K562 (cell line): Measurements from ENCODE around the gene PPP1R14C. TPM values are rescaled to one million over a fixed set of nuclear protein-coding genes. Genes with fewer than 3 reads are reported as not detected.

Experiments used
- ATAC-seq: fragments of 200-7000 bp; cut with Tn5 transposase; 3 replicates; pipeline ENCODE4 v1.9.1; 2020; ENCODE audit warnings: moderate library complexity
- BruUV-seq: library from RNA; stranded (reverse); fragments of 400-500 nt; replicated peaks from 2 replicates; lab custom pipeline; 2021; lab: Mats Ljungman, UMichigan
- CTCF ChIA-PET: fragments of 300-600 bp; formaldehyde crosslinking; extraction: SDS; loops from one replicate; lab custom pipeline; 2021; ENCODE audit warnings: low intra/inter-chr PET ratio; lab: Yijun Ruan, JAX
- POLR2A ChIA-PET: fragments of 300-600, 350-650 bp; sonication (Branson Sonifier 250); formaldehyde crosslinking; extraction: SDS; loops from one replicate; lab custom pipeline; 2021; ENCODE audit warnings: antibody characterized with exemption, inconsistent platforms; lab: Yijun Ruan, JAX
- DNase-seq, 4 experiments: peaks; one replicate each; pipeline versions ENCODE4 v3.0.0 to v3.0.0-alpha.2; 2011 to 2018; ENCODE audit warnings: low spot score in 3 of 4, mixed read lengths in 3 of 4; ENCODE audit errors: extremely low read depth in 1 of 4
- FAIRE-seq: peaks from 2 replicates; lab custom pipeline; 2011; peaks lifted over from hg19 to GRCh38; lab: Jason Lieb, UNC
- H2AFZ ChIP-seq: 2 replicates; pipeline ENCODE4 v1.6.0; 2011; ENCODE audit warnings: low read depth, low read length, control low read depth, inconsistent platforms
- H3K27ac ChIP-seq: fragments of 200-600 bp; 3 replicates; pipeline ENCODE4 v1.8.0; 2011; ENCODE audit warnings: low read depth, mild to moderate bottlenecking, control low read depth, inconsistent platforms, low read length, moderate library complexity, mixed read lengths; ENCODE audit errors: extremely low read depth
- H3K27me3 ChIP-seq, 2 experiments: fragments of 300-600 bp in 1 of 2; 2 replicates in 1 of 2; 3 replicates in 1 of 2; pipeline versions ENCODE4 v1.6.0 to v1.8.0; 2011; ENCODE audit warnings: inconsistent platforms in 2 of 2, low read length in 2 of 2, mild to moderate bottlenecking in 1 of 2, mixed read lengths in 1 of 2, moderate library complexity in 1 of 2; ENCODE audit not compliant: control insufficient read depth in 2 of 2, insufficient read depth in 2 of 2
- H3K36me3 ChIP-seq: fragments of 300-600 bp; 3 replicates; pipeline ENCODE4 v1.8.0; 2011; ENCODE audit warnings: mild to moderate bottlenecking, low read length, inconsistent platforms; ENCODE audit not compliant: control insufficient read depth, insufficient read depth
- H3K4me1 ChIP-seq, 2 experiments: fragments of 200-600 bp in 1 of 2; replicated peaks in 1 of 2; 2 replicates in 1 of 2; 3 replicates in 1 of 2; pipeline versions ENCODE4 v1.5.1 to v1.8.0; 2011; ENCODE audit warnings: inconsistent platforms in 2 of 2, low read length in 2 of 2, mild to moderate bottlenecking in 1 of 2, mixed read lengths in 1 of 2, moderate library complexity in 1 of 2; ENCODE audit not compliant: control insufficient read depth in 2 of 2, insufficient read depth in 2 of 2
- H3K4me2 ChIP-seq: 2 replicates; pipeline ENCODE4 v1.6.1; 2011; ENCODE audit warnings: low read length, control low read depth, inconsistent platforms, mixed read lengths; ENCODE audit not compliant: insufficient read depth
- H3K4me3 ChIP-seq: fragments of 200-600 bp; sonication (generic), shearing (Covaris generic); 2 replicates; pipeline ENCODE4 v1.5.1; 2016; ENCODE audit warnings: control low read depth, inconsistent platforms
- H3K79me2 ChIP-seq: fragments of 200-600 bp; 3 replicates; pipeline ENCODE4 v1.8.0; 2011; ENCODE audit warnings: low read length, inconsistent platforms; ENCODE audit not compliant: control insufficient read depth, insufficient read depth
- H3K9ac ChIP-seq, 2 experiments: 2 replicates each; pipeline versions ENCODE4 v1.6.0 to v1.6.1; 2011; ENCODE audit warnings: low read depth in 2 of 2, low read length in 2 of 2, control low read depth in 1 of 2, inconsistent platforms in 1 of 2, mild to moderate bottlenecking in 1 of 2, mixed read lengths in 1 of 2; ENCODE audit not compliant: insufficient read depth in 1 of 2
- H3K9me1 ChIP-seq: one replicate; pipeline ENCODE4 v1.6.0; 2011; ENCODE audit warnings: inconsistent platforms, mild to moderate bottlenecking, low read length, moderate library complexity; ENCODE audit not compliant: control insufficient read depth, insufficient read depth
- H3K9me3 ChIP-seq: replicated peaks from 2 replicates; pipeline ENCODE4 v1.5.1; 2011; ENCODE audit warnings: low read depth, low read length, inconsistent platforms; ENCODE audit not compliant: control insufficient read depth, insufficient read depth
- H4K20me1 ChIP-seq: replicated peaks from 2 replicates; pipeline ENCODE4 v1.6.1; 2011; ENCODE audit warnings: low read length, inconsistent platforms, mixed read lengths; ENCODE audit not compliant: control insufficient read depth, insufficient read depth
- ATF1 ChIP-seq, 2 experiments: fragments of 450-650 bp in 1 of 2; IDR thresholded peaks; 2 replicates each; pipeline ENCODE4 v1.6.1; 2016; ENCODE audit warnings: missing compliant biosample characterization in 1 of 2, missing genetic modification characterization in 1 of 2
- BACH1 ChIP-seq: fragments of 200-800 bp; sonication (Bioruptor generic); IDR thresholded peaks from 2 replicates; pipeline ENCODE4 v1.6.1; 2016; ENCODE audit warnings: missing genetic modification characterization, missing compliant biosample characterization
- EP300 ChIP-seq: IDR thresholded peaks from 2 replicates; pipeline ENCODE4 v1.6.1; 2012; ENCODE audit warnings: low read length, improper control_type of control experiment
- ETV1 ChIP-seq: fragments of 450-650 bp; conservative IDR thresholded peaks from 2 replicates; pipeline ENCODE4 v1.6.1; 2016; ENCODE audit warnings: missing genetic modification characterization, control low read depth, low read depth, missing compliant biosample characterization
- ETV5 ChIP-seq: sonication (generic); formaldehyde crosslinking; IDR thresholded peaks from 2 replicates; pipeline ENCODE4 v1.4.0; 2020; ENCODE audit warnings: low read depth, mild to moderate bottlenecking, missing genetic modification reagents
- GABPB1 ChIP-seq: sonication (generic); formaldehyde crosslinking; IDR thresholded peaks from 2 replicates; pipeline ENCODE4 v1.8.0; 2022; ENCODE audit warnings: mild to moderate bottlenecking, missing genetic modification reagents
- GTF2E2 ChIP-seq: fragments of 200-800 bp; sonication (Bioruptor generic); IDR thresholded peaks from 2 replicates; pipeline ENCODE4 v1.6.1; 2016; ENCODE audit warnings: missing genetic modification characterization, missing compliant biosample characterization
- MIER1 ChIP-seq: fragments of 450-650 bp; IDR thresholded peaks from 2 replicates; pipeline ENCODE4 v1.6.1; 2016; ENCODE audit warnings: antibody characterized with exemption, mild to moderate bottlenecking, low read depth
- NFIC ChIP-seq: fragments of 450-650 bp; IDR thresholded peaks from 2 replicates; pipeline ENCODE4 v1.6.1; 2017; ENCODE audit warnings: mild to moderate bottlenecking, inconsistent platforms
- RUNX1 ChIP-seq: sonication (generic); IDR thresholded peaks from 2 replicates; pipeline ENCODE4 v1.6.1; 2016; ENCODE audit warnings: antibody characterized with exemption, low read depth
- SAFB ChIP-seq: fragments of 200-400 bp; formaldehyde crosslinking; IDR thresholded peaks from 2 replicates; pipeline ENCODE4 v1.6.1; 2017; ENCODE audit warnings: low read depth, low read length, borderline replicate concordance
- SRSF1 ChIP-seq: fragments of 200-400 bp; formaldehyde crosslinking; IDR thresholded peaks from 2 replicates; pipeline ENCODE4 v1.6.1; 2017; ENCODE audit warnings: mild to moderate bottlenecking, low read depth, low read length, moderate library complexity
- TCFL5 ChIP-seq: fragments of 250-450 bp; sonication (Bioruptor Pico); conservative IDR thresholded peaks from 2 replicates; pipeline ENCODE4 v1.6.1; 2021; ENCODE audit warnings: mild to moderate bottlenecking, moderate library complexity, matching md5 sums
- TSC22D4 ChIP-seq: fragments of 450-650 bp; IDR thresholded peaks from 2 replicates; pipeline ENCODE4 v1.6.1; 2016; ENCODE audit warnings: missing genetic modification characterization, missing biosample characterization, control low read depth
- ZNF41 ChIP-seq: fragments of 250-450 bp; sonication (Bioruptor Pico); conservative IDR thresholded peaks from 2 replicates; pipeline ENCODE4 v1.4.0; 2020; ENCODE audit warnings: mild to moderate bottlenecking
- ZNF431 ChIP-seq: sonication (generic); formaldehyde crosslinking; IDR thresholded peaks from 2 replicates; pipeline ENCODE4 v1.8.0; 2022; ENCODE audit warnings: mild to moderate bottlenecking, missing genetic modification reagents
- ZNF583 ChIP-seq: fragments of 250-450 bp; sonication (Bioruptor Pico); IDR thresholded peaks from 2 replicates; pipeline ENCODE4 v1.4.0; 2020
- WGBS: fragments of 100-300 bp; shearing (Covaris generic); methylation state at CpG from one replicate; pipeline ENCODE4 v1.1.6; 2016; ENCODE audit warnings: low coverage, mixed read lengths; ENCODE audit not compliant: insufficient coverage; ENCODE audit errors: missing lambda C conversion rate; 5-methylcytosine and 5-hydroxymethylcytosine counted together
- in situ Hi-C: fragments of 300-500 bp; cut with MboI; formaldehyde crosslinking; loops from 4 replicates; pipeline ENCODE4 v1.15.0; 2018; ENCODE audit warnings: inconsistent platforms, mixed read lengths
- intact Hi-C: fragments of 100-400 bp; cut with micrococcal nuclease; formaldehyde crosslinking; loops from 2 replicates; pipeline ENCODE4 v1.14.2; 2022
- polyA plus RNA-seq, 8 experiments: library from polyadenylated mRNA; depleted of rRNA in 4 of 8; stranded (reverse) in 5 of 8; unstranded in 3 of 8; fragments of >200 nt; fragmentation: Nextera tagmentation in 2 of 8; fragmentation: Illumina TruSeq in 1 of 8; extraction: Ambion mirVana in 2 of 8; extraction: Trizol in 1 of 8; gene quantifications; 2 replicates each; pipeline versions ENCODE4 v1.2.1 to v1.2.3, GENCODE V29; 2011 to 2014; ENCODE audit warnings: inconsistent platforms in 1 of 8, missing spikeins in 1 of 8
- total RNA-seq, 7 experiments: library from RNA; depleted of rRNA in 6 of 7; stranded (reverse); fragments of >200 nt in 6 of 7; fragmentation: Illumina TruSeq in 2 of 7; extraction: Trizol in 2 of 7; gene quantifications; 2 replicates each; pipeline versions ENCODE4 v1.2.1 to v1.2.3, GENCODE V29; 2011 to 2021; ENCODE audit warnings: low replicate concordance in 1 of 7
- TF ChIP-seq, protein P1 (sequence below): sonication (generic); formaldehyde crosslinking; IDR thresholded peaks from 2 replicates; pipeline ENCODE4 v1.8.0; 2022; ENCODE audit warnings: mild to moderate bottlenecking, missing genetic modification reagents
- TF ChIP-seq, protein P2 (sequence below): fragments of 250-450 bp; sonication (Bioruptor Pico); IDR thresholded peaks from 2 replicates; pipeline ENCODE4 v1.9.0; 2021; ENCODE audit warnings: mild to moderate bottlenecking

Gene PPP1R14C
- total and polyA plus RNA-seq, 9 of the 15 experiments (the other 6 are each of a cell fraction or from before 2014, with no cell fraction given) = 4.5 to 16.6 (median 11.9) TPM

DNA sequence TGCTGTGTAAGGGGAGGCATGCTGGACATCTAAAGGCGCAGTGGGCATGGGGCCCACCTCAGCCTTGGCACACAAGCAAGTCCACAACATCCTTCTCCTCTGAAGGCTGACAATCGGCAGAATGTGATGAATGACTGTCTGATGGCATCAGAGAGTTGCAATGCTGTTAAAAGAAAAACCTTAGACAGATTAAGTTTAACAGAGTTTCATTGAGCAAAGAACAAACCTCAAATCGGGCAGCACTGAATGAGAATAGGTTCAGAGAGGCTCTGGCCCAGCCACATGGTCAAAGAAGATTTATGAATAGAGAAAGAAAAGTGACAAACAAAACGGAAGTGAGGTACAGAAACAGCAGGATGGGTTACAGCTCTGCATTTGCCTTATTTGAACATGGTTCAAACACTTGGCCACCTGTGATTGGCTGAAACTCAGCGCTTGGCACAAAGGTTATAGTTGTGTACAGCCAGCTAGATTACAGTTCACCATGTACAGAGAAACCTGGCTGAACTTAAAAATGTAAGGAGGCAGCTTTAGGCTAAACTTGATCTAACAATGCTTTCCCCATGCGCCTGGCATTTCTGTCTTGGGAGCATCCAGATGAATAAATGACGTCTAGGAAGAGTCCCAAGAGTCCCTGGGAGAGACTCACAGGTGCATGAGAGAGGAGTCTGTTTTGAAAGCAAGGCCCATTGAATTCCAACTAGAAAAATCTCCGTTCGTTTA lies 127.6 kb downstream of the PPP1R14C start:
- Histone ChIP-seq H3K79me2 (no peaks in the 10 kb centered on the region), H4K20me1 (no peaks in the 10 kb centered on the region), H2AFZ (peak overlapping the region; percentile 57), H3K9me3 (no peaks in the 10 kb centered on the region), H3K9me1 (no peaks in the 10 kb centered on the region), H3K27ac (peak overlapping the region; percentile 93), H3K9ac (peak overlapping the region in 1 of 2 experiments; percentile 67; a peak in 2 of 4 replicates), H3K36me3 (no peaks in the 10 kb centered on the region), H3K27me3 (no peaks in the 10 kb centered on the region), H3K4me3 (no peak overlapping the region), H3K4me2 (peak overlapping the region; percentile 76; the same call in 1 of the 2 replicates), H3K4me1 (peaks cover 58 to 85% of the 10 kb centered on the region in 2 experiments)
- FAIRE-seq (no peak), ATAC-seq (no peak), DNase-seq (no peak)
- intact Hi-C loops (loop anchor here (2.0 to 10.0 kb wide), 3 partner anchors 52 to 336 kb away; no protein-coding TSS in a partner anchor), in situ Hi-C loops (no loop called here)
- POLR2A ChIA-PET = interaction anchor here (0.5 to 2.4 kb wide), 6 partner anchors 12 to 558 kb away, joined by 3 to 9 read pairs (median 3); no protein-coding TSS in a partner anchor
- no TSS peak for BruUV-seq
- WGBS = 53% methylated on average over 9 of the region's 9 CpGs
- CTCF ChIA-PET = no interaction called here
- TF ChIP-seq BACH1 (0 out of 2 replicates have a peak, but pooled peaks have one; percentile 30), ZNF583 (CRISPR knock-in tag) (peak; percentile 66; the same call in 1 of the 2 replicates), GTF2E2 (peak; percentile 77; the same call in 1 of the 2 replicates), TSC22D4 (tag) (no peak), RUNX1 (no peak), NFIC (no peak), ATF1 (CRISPR knock-in tag; IDR thresholded peaks at IDR 0.05) (no peak), ATF1 (tag; IDR thresholded peaks at IDR 0.05) (no peak), EP300 (no peak), ZNF431 (CRISPR knock-in tag) (no peak), SAFB (no peak), SRSF1 (no peak), MIER1 (no peak), ETV5 (CRISPR knock-in tag) (0 out of 2 replicates have a peak, but pooled peaks have one; percentile 14), GABPB1 (CRISPR knock-in tag) (no peak; the same call in 1 of the 2 replicates), TCFL5 (CRISPR knock-in tag) (no peak), ZNF41 (CRISPR knock-in tag) (no peak), ETV1 (tag) (0 out of 2 replicates have a peak, but pooled peaks have one; percentile 9)
- TF ChIP-seq, protein P1, sequence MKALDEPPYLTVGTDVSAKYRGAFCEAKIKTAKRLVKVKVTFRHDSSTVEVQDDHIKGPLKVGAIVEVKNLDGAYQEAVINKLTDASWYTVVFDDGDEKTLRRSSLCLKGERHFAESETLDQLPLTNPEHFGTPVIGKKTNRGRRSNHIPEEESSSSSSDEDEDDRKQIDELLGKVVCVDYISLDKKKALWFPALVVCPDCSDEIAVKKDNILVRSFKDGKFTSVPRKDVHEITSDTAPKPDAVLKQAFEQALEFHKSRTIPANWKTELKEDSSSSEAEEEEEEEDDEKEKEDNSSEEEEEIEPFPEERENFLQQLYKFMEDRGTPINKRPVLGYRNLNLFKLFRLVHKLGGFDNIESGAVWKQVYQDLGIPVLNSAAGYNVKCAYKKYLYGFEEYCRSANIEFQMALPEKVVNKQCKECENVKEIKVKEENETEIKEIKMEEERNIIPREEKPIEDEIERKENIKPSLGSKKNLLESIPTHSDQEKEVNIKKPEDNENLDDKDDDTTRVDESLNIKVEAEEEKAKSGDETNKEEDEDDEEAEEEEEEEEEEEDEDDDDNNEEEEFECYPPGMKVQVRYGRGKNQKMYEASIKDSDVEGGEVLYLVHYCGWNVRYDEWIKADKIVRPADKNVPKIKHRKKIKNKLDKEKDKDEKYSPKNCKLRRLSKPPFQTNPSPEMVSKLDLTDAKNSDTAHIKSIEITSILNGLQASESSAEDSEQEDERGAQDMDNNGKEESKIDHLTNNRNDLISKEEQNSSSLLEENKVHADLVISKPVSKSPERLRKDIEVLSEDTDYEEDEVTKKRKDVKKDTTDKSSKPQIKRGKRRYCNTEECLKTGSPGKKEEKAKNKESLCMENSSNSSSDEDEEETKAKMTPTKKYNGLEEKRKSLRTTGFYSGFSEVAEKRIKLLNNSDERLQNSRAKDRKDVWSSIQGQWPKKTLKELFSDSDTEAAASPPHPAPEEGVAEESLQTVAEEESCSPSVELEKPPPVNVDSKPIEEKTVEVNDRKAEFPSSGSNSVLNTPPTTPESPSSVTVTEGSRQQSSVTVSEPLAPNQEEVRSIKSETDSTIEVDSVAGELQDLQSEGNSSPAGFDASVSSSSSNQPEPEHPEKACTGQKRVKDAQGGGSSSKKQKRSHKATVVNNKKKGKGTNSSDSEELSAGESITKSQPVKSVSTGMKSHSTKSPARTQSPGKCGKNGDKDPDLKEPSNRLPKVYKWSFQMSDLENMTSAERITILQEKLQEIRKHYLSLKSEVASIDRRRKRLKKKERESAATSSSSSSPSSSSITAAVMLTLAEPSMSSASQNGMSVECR (CRISPR knock-in tag) = no peak
- TF ChIP-seq, protein P2, sequence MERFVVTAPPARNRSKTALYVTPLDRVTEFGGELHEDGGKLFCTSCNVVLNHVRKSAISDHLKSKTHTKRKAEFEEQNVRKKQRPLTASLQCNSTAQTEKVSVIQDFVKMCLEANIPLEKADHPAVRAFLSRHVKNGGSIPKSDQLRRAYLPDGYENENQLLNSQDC (CRISPR knock-in tag) = no peak
